ENCODE results near the gene CACNB4. TPM values are rescaled to one million over a fixed set of nuclear protein-coding genes. Genes with fewer than 3 reads are reported as not detected.

The CACNB4 gene
- polyA plus RNA-seq, 1 donor from 2014 or later = 29.0 TPM

GRCh38 chr2:151791545-151791944, 307.3 kb downstream of the CACNB4 start:
- H3K27ac ChIP-seq (ENCODE audit: low read length) = no peak overlapping the region
- no peaks in the 10 kb centered on the region for H3K27me3 ChIP-seq (ENCODE audit: insufficient read depth, low read depth, low read length)
- H3K9me2 ChIP-seq (ENCODE audit: insufficient read depth, low read length) = no peaks in the 10 kb centered on the region
- no peak overlapping the region for H3K9ac ChIP-seq (ENCODE audit: low read length)
- no peaks in the 10 kb centered on the region for H3K79me2 ChIP-seq (replicated peaks; ENCODE audit: insufficient read depth, low read length)
- no peak overlapping the region for H2AFZ ChIP-seq (ENCODE audit: low read depth, low read length)
- peaks cover 6% of the 10 kb centered on the region for H3K36me3 ChIP-seq (ENCODE audit: insufficient read depth, low read length)
- H4K20me1 ChIP-seq (ENCODE audit: insufficient read depth) = no peaks in the 10 kb centered on the region
- no peaks in the 10 kb centered on the region for H3K9me3 ChIP-seq (ENCODE audit: low read length)
- no peak overlapping the region for H3K4me3 ChIP-seq (ENCODE audit: low read length)
- TF ChIP-seq MXI1 (conservative IDR thresholded peaks at IDR 0.05; ENCODE audit: poor library complexity, severe bottlenecking) = no peak
- TF ChIP-seq EZH2 (IDR thresholded peaks at IDR 0.05; ENCODE audit: borderline replicate concordance, insufficient read depth, low read length, poor library complexity, severe bottlenecking) = no peak
- TF ChIP-seq, protein P1, sequence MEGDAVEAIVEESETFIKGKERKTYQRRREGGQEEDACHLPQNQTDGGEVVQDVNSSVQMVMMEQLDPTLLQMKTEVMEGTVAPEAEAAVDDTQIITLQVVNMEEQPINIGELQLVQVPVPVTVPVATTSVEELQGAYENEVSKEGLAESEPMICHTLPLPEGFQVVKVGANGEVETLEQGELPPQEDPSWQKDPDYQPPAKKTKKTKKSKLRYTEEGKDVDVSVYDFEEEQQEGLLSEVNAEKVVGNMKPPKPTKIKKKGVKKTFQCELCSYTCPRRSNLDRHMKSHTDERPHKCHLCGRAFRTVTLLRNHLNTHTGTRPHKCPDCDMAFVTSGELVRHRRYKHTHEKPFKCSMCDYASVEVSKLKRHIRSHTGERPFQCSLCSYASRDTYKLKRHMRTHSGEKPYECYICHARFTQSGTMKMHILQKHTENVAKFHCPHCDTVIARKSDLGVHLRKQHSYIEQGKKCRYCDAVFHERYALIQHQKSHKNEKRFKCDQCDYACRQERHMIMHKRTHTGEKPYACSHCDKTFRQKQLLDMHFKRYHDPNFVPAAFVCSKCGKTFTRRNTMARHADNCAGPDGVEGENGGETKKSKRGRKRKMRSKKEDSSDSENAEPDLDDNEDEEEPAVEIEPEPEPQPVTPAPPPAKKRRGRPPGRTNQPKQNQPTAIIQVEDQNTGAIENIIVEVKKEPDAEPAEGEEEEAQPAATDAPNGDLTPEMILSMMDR (IDR thresholded peaks at IDR 0.05; ENCODE audit: poor library complexity, severe bottlenecking) = no peak
- TF ChIP-seq TAF1 (IDR thresholded peaks at IDR 0.05; ENCODE audit: low read depth) = no peak
- no peak for TF ChIP-seq SMC3 (conservative IDR thresholded peaks at IDR 0.05; ENCODE audit: poor library complexity)
- TF ChIP-seq, protein P2, sequence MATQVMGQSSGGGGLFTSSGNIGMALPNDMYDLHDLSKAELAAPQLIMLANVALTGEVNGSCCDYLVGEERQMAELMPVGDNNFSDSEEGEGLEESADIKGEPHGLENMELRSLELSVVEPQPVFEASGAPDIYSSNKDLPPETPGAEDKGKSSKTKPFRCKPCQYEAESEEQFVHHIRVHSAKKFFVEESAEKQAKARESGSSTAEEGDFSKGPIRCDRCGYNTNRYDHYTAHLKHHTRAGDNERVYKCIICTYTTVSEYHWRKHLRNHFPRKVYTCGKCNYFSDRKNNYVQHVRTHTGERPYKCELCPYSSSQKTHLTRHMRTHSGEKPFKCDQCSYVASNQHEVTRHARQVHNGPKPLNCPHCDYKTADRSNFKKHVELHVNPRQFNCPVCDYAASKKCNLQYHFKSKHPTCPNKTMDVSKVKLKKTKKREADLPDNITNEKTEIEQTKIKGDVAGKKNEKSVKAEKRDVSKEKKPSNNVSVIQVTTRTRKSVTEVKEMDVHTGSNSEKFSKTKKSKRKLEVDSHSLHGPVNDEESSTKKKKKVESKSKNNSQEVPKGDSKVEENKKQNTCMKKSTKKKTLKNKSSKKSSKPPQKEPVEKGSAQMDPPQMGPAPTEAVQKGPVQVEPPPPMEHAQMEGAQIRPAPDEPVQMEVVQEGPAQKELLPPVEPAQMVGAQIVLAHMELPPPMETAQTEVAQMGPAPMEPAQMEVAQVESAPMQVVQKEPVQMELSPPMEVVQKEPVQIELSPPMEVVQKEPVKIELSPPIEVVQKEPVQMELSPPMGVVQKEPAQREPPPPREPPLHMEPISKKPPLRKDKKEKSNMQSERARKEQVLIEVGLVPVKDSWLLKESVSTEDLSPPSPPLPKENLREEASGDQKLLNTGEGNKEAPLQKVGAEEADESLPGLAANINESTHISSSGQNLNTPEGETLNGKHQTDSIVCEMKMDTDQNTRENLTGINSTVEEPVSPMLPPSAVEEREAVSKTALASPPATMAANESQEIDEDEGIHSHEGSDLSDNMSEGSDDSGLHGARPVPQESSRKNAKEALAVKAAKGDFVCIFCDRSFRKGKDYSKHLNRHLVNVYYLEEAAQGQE (IDR thresholded peaks at IDR 0.05; ENCODE audit: borderline replicate concordance) = no peak
- no peak for TF ChIP-seq POLR2AphosphoS5 (IDR thresholded peaks at IDR 0.05)
- TF ChIP-seq EP300 (conservative IDR thresholded peaks at IDR 0.05; ENCODE audit: poor library complexity, severe bottlenecking) = no peak
- no peak for TF ChIP-seq RAD21 (conservative IDR thresholded peaks at IDR 0.05)
- no peaks in the 10 kb centered on the region for H3F3A ChIP-seq (ENCODE audit: insufficient read depth, low read length, poor library complexity, severe bottlenecking)
- no peak overlapping the region for H3K4me2 ChIP-seq (ENCODE audit: low read length)

DNA sequence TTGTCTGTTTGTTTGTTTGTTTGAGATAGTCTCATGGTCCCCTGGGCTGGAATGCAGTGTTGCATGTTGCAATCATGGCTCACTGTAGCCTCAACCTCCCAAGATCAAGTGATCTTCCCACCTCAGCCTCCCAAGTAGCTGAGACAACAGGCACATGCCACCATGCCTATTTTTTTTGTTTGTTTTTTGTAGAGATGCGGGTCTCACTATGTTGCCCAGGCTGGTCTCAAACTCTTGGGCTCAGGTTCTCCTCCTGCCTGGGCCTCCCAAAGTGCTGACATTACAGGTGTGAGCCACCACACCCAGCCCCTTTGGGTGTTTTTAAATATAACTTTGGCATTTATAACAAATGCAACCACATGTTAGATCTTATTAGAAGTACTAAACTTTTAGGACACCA, 308.2 kb downstream of the CACNB4 start:
- Histone ChIP-seq H2AFZ (ENCODE audit: low read depth, low read length) (no peak overlapping the region), H3K9me2 (ENCODE audit: insufficient read depth, low read length) (no peaks in the 10 kb centered on the region), H3K27me3 (ENCODE audit: insufficient read depth, low read depth, low read length) (no peaks in the 10 kb centered on the region), H3F3A (ENCODE audit: insufficient read depth, low read length, poor library complexity, severe bottlenecking) (no peaks in the 10 kb centered on the region), H3K79me2 (replicated peaks; ENCODE audit: insufficient read depth, low read length) (no peaks in the 10 kb centered on the region), H3K27ac (ENCODE audit: low read length) (no peak overlapping the region), H3K9ac (ENCODE audit: low read length) (no peak overlapping the region), H3K4me3 (ENCODE audit: low read length) (no peak overlapping the region), H3K4me2 (ENCODE audit: low read length) (no peak overlapping the region), H4K20me1 (ENCODE audit: insufficient read depth) (no peaks in the 10 kb centered on the region), H3K9me3 (ENCODE audit: low read length) (no peaks in the 10 kb centered on the region), H3K36me3 (ENCODE audit: insufficient read depth, low read length) (peaks cover 6% of the 10 kb centered on the region)
- TF ChIP-seq EZH2 (IDR thresholded peaks at IDR 0.05; ENCODE audit: borderline replicate concordance, insufficient read depth, low read length, poor library complexity, severe bottlenecking) (no peak), RAD21 (conservative IDR thresholded peaks at IDR 0.05) (no peak), SMC3 (conservative IDR thresholded peaks at IDR 0.05; ENCODE audit: poor library complexity) (no peak), TAF1 (IDR thresholded peaks at IDR 0.05; ENCODE audit: low read depth) (no peak), POLR2AphosphoS5 (IDR thresholded peaks at IDR 0.05) (no peak), EP300 (conservative IDR thresholded peaks at IDR 0.05; ENCODE audit: poor library complexity, severe bottlenecking) (no peak), MXI1 (conservative IDR thresholded peaks at IDR 0.05; ENCODE audit: poor library complexity, severe bottlenecking) (no peak)
- TF ChIP-seq, protein P1 (IDR thresholded peaks at IDR 0.05; ENCODE audit: poor library complexity, severe bottlenecking) = no peak
- TF ChIP-seq, protein P2 (IDR thresholded peaks at IDR 0.05; ENCODE audit: borderline replicate concordance) = no peak
